8988T (cell line): ENCODE measurements around the gene RSRC1.
"Not testable (repeated sequence)": the region's sequence is repeated elsewhere in the genome, so short reads cannot be mapped to it uniquely, and the experiment has no call there.

Experiments
- DNase-seq: peaks from one replicate; pipeline ENCODE4 v3.0.0; 2011

The RSRC1 gene

GRCh38 chr3:158333736-158334135, 223.8 kb downstream of the RSRC1 start:
- no peak for DNase-seq

- DNase-seq, result no peak
Measured at GRCh38 chr3:158337110-158337509, 227.2 kb downstream of the RSRC1 start.

- no peak for DNase-seq
Measured at GRCh38 chr3:158339638-158340037, 229.7 kb downstream of the RSRC1 start.

GRCh38 chr3:158340951-158341350, 231.1 kb downstream of the RSRC1 start:
- DNase-seq, result not testable (repeated sequence)

DNA sequence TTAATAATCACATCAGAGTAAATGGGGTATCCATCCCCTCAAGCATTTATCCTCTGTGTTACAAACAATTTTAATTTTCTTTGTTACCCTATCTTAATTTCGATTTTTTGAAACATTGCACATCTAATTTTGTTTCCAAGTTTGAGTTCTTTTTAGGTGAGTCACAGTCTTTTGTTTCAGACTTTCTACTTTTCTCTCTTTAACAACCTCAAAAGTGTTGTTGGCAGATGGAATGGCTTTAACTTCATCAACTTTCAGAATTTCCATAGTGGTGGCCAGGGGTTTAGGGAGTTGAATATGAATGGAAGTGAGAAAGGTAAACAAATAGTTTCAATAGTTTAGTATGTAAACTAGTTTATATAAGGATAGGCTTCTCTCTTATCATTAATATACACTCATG, 238.1 kb downstream of the RSRC1 start:
- no peak for DNase-seq

GRCh38 chr3:158350971-158351370, 241.1 kb downstream of the RSRC1 start:
- DNase-seq, result no peak

DNA sequence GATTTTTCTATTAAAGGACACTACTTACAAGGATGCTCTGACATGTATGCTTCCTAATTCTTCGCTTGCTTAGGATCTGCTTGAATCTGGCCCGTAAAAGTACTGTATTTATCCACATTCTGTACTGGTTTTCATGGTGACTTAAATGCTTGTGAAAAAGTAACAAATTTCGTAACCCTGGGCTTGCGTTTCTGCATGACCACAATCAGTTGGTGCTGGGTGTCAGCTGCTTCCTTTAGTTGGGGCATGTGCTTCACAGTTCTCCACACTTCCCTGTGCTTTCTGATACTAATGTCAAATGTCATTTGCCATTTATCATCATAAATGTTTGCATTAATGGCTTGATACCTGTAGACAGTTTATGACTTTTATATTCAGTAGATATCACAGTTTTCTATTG, 242.7 kb downstream of the RSRC1 start:
- DNase-seq, result no peak

- no peak for DNase-seq
Measured at GRCh38 chr3:158354713-158355112, 244.8 kb downstream of the RSRC1 start.

- no peak for DNase-seq
Measured at GRCh38 chr3:158355623-158356588, 246.0 kb downstream of the RSRC1 start.

GRCh38 chr3:158359339-158359738, 249.4 kb downstream of the RSRC1 start:
- no peak for DNase-seq

- no peak for DNase-seq
Measured at GRCh38 chr3:158360756-158361448, 251.0 kb downstream of the RSRC1 start.

- DNase-seq, result no peak
Measured at GRCh38 chr3:158368271-158368670, 258.4 kb downstream of the RSRC1 start.

DNA sequence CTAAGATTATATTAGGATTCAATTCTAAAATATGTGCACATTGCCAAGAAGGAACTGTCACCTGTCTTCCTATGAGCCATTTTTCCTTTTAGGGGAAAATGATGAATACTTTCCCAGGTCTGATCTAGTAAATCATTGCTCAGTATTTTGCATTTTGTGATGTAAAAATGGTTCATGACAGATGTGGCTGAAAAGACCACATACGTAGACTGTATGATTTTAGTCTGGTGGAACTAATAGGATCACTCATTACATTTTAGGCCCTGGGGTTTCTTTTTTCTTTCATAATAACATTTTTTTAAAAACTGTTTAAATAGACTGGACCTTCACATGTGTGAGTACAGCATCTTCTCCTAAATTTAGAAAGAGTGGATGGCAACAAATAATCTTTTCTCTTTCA, 259.4 kb downstream of the RSRC1 start:
- DNase-seq, result no peak

GRCh38 chr3:158379517-158379916, 269.6 kb downstream of the RSRC1 start:
- no peak for DNase-seq

DNA sequence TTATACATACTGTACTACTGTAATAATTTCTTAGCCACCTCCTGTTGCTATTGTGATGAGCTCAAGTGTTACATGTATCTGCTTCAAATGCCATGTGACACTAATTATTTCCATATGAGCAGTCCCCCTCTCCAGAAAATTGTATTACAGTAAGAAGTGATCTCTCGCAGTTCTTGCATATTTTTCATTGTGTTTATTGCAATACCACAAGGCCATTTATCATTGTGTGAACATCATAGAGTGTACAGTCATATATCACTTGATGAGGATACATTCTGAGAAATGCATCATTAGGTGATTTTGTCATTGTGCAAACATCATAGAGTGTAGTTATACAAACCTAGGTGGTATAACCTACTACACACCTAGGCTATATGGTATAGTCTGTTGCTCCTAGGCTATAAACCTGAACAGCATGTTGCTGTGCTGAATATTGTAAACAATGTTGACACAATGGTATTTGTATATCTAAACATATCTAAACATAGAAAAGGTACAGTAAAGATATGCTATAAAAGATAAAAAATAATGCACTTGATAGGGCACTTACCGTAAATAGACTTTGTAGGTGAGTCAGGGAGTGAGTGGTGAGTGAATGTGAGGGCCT, 271.5 kb downstream of the RSRC1 start:
- DNase-seq, result no peak

GRCh38 chr3:158382479-158382878, 272.6 kb downstream of the RSRC1 start:
- no peak for DNase-seq

- DNase-seq, result no peak
Measured at GRCh38 chr3:158384019-158384418, 274.1 kb downstream of the RSRC1 start.

DNA sequence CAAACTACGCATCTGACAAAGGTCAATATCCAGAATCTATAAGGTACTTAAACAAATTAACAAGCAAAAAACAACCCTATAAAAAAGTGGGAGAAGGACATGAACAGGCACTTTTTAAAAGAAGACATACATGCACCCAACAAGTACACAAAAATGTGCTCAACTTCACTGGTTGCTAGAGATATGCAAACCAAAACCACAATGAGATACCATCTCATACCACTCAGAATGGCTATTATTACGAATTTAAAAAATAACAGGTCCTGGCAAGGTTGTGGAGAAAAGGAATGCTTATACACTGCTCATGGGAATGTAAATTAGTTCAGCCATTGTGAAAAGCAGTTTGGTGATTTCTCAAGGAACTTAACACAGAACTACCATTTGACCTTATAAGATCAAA, 285.5 kb downstream of the RSRC1 start:
- no peak for DNase-seq

- DNase-seq, result no peak
Measured at GRCh38 chr3:158402590-158402989, 292.7 kb downstream of the RSRC1 start.

GRCh38 chr3:158403013-158403412, 293.1 kb downstream of the RSRC1 start:
- DNase-seq, result no peak

DNA sequence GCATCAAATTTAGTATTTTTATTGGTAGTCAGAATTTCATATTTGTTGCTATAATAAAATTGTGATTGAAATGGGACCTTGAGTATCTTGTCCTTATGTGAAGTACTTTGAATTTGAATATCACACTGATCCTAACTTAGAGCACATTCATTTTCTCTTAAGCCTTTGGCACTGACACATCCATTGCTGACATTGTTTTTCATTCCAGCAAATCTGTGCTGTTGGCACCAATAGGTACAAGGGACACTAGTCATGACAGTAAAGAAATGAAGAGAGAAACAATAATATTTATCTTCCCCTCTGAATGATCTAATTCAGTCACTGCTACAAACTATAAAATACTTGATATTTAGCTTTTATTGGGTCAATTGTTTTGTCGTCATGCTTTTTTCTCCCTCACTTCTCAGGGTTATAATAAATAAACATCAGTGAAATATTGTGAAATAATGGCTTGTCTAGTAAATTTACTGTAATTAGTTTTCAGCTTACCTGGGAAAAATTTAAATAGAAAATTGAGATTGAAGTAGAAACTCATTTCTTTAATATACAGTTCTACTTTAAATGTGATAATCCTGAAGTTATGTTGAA, 294.3 kb downstream of the RSRC1 start:
- no peak for DNase-seq

DNA sequence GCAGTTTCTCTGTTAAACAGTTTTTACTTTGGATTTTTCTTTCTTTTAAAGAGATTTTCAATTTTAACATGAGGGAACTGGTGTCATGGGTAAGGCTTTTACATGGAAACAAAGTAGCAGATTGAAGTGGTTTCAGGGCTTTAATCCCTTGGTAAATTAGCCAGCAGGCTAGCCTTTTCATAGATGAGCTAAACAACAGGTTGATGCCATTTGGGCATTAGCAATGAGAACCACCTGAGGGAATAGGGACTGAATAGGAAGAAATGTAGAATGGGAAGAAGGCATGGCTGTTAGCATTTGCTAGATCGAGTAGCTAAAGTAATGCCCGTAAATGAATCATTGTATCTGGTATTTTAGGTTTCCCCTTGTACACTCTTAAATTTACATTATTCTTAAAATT, 295.6 kb downstream of the RSRC1 start:
- no peak for DNase-seq

DNA sequence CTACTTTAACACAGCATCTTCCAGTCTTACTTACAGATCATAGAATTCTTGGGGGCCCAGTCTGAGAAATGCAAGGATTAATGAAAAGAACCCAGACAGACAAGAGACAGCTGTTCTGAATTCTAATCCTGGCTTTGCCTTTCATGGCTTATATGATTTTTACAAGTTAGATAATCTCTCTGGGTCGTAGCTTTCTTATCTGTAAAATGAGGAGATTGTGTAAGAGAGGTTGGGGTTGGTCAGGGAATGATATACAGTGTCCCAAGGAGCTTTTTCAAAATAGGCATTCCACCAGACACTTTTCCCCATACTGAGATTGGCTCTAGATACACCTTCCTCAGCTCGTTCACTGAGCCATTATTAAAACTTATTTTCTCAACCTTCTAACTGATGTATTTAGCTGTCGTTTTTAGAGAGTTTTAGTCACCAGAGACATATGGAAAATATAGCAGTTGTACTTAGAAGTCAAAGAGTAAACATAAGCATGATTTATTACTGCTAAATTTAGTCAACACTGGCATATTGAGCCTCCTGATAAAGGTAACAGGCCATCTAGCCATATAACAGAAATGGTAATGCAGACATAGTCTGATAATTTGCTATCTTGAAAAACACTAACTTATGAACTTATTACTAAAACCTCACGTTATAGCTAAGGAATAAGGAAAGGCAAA, 298.1 kb downstream of the RSRC1 start:
- DNase-seq, result no peak
